Astrocyte of the cerebellum (primary cell): ENCODE data around the gene GNAZ.

Source experiments
- DNase-seq: peaks from one replicate; pipeline ENCODE4 v3.0.0-alpha.2; 2011; ENCODE audit warnings: low read depth
- H3K4me3 ChIP-seq: 2 replicates; pipeline ENCODE4 v1.5.1; 2011; ENCODE audit warnings: mild to moderate bottlenecking, low read depth, low read length, moderate library complexity
- CTCF ChIP-seq: IDR thresholded peaks from 2 replicates; pipeline ENCODE4 v1.5.1; 2012; ENCODE audit warnings: low read length, low read depth, moderate library complexity, mild to moderate bottlenecking; ENCODE audit errors: missing control alignments
- in situ Hi-C: cut with HindIII; loops from 2 replicates; pipeline ENCODE4 v1.10.0; 2017; ENCODE audit warnings: low sequenced_read_pairs

The GNAZ gene

DNA sequence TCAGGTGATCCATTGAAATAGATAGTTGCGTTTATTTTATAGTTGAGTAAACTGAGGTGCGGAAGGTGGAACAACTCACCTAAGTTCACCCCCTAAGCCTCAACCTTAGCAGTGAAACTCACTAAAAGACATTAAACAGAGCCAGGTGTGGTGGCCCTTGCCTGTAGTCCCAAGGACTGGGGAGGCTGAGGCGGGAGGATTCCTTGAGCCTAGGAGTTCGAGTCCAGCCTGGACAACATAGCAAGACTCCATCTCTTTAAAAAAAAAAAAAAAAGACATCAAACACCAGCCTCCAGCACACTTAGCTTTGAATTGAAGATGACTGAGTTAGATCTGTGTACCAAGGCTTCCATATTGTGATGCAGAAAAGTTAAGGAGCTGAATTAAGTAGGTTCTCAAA, 74.1 kb downstream of the GNAZ start:
- no peak overlapping the region for H3K4me3 ChIP-seq
- TF ChIP-seq CTCF: no peak
- DNase-seq: no peak
- in situ Hi-C loops: no loop called here

DNA sequence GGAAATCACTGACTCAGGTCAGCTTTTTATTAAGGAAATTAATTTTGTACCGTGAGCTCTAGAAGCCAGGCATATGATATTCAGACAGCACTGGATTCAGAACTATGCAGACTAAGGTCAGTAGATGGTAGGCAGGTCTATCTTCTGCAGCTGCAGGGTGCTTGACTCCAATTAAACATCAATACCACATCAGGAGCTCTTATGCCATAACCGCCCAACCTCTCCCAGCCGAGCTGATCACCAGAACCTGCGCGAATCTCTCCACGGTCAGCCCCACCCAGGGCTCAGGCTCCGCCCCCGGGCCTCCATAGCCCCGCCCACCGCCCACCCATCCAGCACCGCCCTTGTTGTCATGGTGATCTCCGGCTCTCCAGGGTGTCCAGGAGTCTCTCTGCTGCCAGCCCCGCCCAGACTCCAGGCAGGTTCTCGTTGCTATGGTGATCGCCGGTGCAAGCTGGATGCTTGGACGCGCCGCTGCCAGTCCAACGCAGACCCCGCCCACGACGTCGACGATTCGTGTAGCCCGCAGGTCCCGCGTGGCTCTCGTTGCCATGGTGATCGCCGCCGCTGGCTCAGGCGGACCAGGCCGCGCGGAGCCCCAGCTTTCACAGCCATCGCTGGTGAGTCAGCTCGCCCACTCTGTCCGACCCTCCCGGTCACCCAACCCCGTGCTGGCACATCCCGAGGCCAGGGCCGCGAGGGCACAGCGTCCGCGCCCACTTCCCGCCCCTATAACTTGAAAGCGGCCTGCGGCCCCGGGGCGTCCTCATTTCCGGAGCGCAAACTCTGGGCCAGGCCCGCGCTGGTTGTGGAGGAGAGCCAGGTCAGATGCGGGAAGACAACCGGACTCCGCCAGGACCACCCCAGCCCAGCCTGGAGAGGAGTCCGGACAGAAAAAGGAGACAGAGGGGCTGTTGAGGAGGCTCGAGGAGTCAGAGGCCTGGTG, 74.9 kb downstream of the GNAZ start, which contains the start of gene RAB36:
RAB36 (plus strand) TSS at position 546 of the 946 bp plus-strand sequence. CDS start 1,140 bp downstream, outside the sequence.
- peak within 1 kb of the TSS; percentile 55 for H3K4me3 ChIP-seq
- peak; percentile 94 for DNase-seq
- in situ Hi-C loops: no loop called here
- no peak for TF ChIP-seq CTCF

DNA sequence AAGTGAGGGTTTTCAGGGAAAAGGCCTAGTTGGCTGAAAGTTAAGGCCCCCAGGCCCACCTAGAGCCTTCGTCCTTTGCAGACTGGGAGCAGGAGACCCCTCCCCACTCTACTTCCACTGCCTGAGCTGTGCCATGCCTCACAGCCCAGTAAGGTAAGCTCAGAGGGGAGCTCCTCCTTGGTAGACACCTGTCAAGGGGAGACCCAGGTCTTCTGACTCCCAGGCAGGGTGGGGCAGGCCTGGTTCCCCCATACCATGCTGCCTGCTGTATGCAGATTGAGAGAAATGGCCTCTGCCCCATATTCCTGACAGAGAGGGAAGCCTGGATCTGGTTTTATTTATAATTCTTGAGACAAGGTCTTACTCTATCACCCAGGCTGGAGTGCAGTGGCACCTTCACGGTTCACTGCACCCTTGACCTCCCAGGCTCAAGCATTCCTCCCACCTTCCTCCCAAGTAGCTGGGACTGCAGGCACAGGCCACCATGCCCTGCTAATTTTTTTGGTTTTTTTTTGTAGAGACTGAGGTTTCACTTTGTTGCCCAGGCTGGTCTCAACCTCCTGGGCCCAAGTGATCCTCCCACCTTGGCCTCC, 75.7 kb downstream of the GNAZ start:
- DNase-seq: no peak
- in situ Hi-C loops: no loop called here
- no peak for TF ChIP-seq CTCF
- H3K4me3 ChIP-seq: peak overlapping the region; percentile 55

- in situ Hi-C loops: no loop called here
- no peak overlapping the region for H3K4me3 ChIP-seq
- TF ChIP-seq CTCF: no peak
- DNase-seq: no peak
Observed at GRCh38 chr22:23146478-23147205, 76.3 kb downstream of the GNAZ start.

DNA sequence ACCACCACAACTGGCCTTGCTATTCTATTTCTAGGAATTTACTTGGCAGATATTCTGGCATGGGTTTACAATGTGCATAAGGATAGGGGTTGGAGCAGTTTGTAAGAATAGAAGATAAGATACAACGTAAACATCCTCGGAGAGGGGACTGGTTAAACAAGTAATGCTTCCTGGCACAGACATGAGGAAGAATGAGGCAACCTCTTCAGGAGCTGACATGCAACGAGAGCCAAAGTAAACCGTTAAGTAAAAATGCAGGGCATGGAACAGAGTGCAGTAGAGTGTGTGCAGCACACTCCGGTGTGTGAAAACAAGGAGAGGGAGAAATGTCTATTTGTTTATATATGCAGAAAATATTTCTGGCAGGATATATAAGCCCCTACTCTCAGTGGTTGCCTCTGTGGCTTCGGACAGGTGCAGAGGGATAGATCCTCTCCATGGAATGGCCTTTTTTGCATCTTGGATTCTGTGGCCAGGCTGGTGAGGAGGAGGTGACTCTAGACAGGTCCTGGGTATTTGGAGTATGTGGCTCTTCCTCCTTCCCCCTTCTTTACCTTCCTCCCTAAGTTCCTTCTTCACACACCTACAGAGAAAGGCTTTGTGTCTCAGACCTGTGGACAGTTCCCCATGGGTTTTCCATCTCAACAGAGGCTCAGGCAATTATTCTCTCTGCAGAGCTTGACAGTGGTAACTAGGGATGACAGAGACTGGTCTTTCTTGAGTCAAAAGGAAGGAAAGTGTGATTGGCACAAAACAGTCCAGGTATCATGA, 77.5 kb downstream of the GNAZ start:
- DNase-seq: no peak
- no peak overlapping the region for H3K4me3 ChIP-seq
- no peak for TF ChIP-seq CTCF
- in situ Hi-C loops: no loop called here

DNA sequence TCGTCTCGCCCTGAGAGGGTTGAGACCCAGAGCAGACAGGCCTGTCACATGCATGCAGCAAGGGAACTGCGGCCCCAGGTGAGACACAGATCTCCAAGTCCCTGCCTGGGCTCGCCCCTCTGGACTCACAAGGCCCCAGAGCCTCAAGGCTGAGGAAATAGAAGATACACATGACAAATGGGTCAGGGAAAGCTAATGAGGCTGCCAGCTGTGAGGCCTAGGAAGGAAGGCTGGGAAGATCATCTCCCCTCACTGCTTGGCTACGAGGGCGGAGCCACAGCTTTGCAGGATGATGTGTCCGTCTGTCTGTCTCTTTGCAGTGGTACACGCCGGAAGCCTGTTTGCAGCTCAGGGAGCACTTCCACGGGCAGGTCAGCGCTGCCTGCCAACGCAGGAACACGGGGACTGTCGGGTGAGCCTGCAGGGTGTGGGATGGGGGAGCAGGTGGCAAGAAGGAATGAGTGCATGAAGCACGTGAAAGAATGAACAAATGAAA, 79.5 kb downstream of the GNAZ start:
- no peak for DNase-seq
- in situ Hi-C loops: no loop called here
- TF ChIP-seq CTCF: no peak

More for the DNA sequence above, 79.5 kb downstream of the GNAZ start:
- no peak overlapping the region for H3K4me3 ChIP-seq
